Placental epithelial cell (primary cell): ENCODE data around the gene AMER1. TPM values are rescaled to one million over a fixed set of nuclear protein-coding genes. Genes with fewer than 3 reads are reported as not detected.

Source experiments
- small RNA-seq: library from RNA; depleted of rRNA; stranded (forward); fragments of <200 nt; gene quantifications from one replicate; pipeline ENCODE3, GENCODE V24; 2012
- total RNA-seq: library from RNA; depleted of rRNA; stranded (reverse); fragments of >200 nt; gene quantifications from 2 replicates; pipeline ENCODE4 v1.2.3, GENCODE V29; 2012

The AMER1 gene
- 2.4 TPM in 2 replicates for total RNA-seq

GRCh38 chrX:64205441-64205734 lies at the start of gene AMER1:
TSS of gene AMER1 (minus strand) at chrX:64205708. CDS start at chrX:64193286, 12,422 bp downstream.

GRCh38 chrX:64230123-64230970 lies 24.8 kb upstream of the AMER1 start, which contains the start of gene ASB12:
TSS of gene ASB12 (minus strand) at chrX:64230607. CDS start at chrX:64225650, 4,957 bp downstream.

Small RNA genes within 50 kb of the gene (small RNA-seq; reads per million reads assigned to genes)
- gene RN7SL799P = not detected

Other genes with a start within 250 kb of the AMER1 start
- gene ASB12, start 24.9 kb upstream of the AMER1 start, total RNA-seq = not detected in 2 replicates
- 0.76 and 0.79 TPM in 2 replicates for gene MTMR8, start 189.7 kb upstream of the AMER1 start, total RNA-seq